ENCODE results near the gene XG.
"Not testable (repeated sequence)": the region's sequence is repeated elsewhere in the genome, so short reads cannot be mapped to it uniquely, and the experiment has no call there.

XG gene

GRCh38 chrX:2774776-2775175 lies 22.9 kb downstream of the XG start:
- no peak overlapping the region for H3K27ac ChIP-seq (replicated peaks)

GRCh38 chrX:2780472-2781225 lies 28.8 kb downstream of the XG start:
- H3K27me3 ChIP-seq (ENCODE audit: insufficient read depth, poor library complexity, severe bottlenecking); H3K27ac ChIP-seq (replicated peaks); DNase-seq (ENCODE audit: low read depth in 1 of 2, low spot score in 1 of 2); H3K4me3 ChIP-seq (replicated peaks; ENCODE audit: insufficient read depth, low read length): not testable (repeated sequence)

More at GRCh38 chrX:2774776-2775175, 22.9 kb downstream of the XG start:
- no peaks in the 10 kb centered on the region for H3K27me3 ChIP-seq (ENCODE audit: insufficient read depth, poor library complexity, severe bottlenecking)
- H3K4me3 ChIP-seq (replicated peaks; ENCODE audit: insufficient read depth, low read length), result no peak overlapping the region
- TF ChIP-seq POLR2AphosphoS5 (IDR thresholded peaks at IDR 0.05; ENCODE audit: low read depth) (no peak), GABPA (IDR thresholded peaks at IDR 0.05; ENCODE audit: low read depth) (no peak), SPI1 (IDR thresholded peaks at IDR 0.05; ENCODE audit: borderline replicate concordance, low read depth) (no peak), CTCF (IDR thresholded peaks at IDR 0.05; ENCODE audit: insufficient read depth, low read length) (no peak)
- no peak for DNase-seq (ENCODE audit: low read depth in 1 of 2, low spot score in 1 of 2)

- no peaks in the 10 kb centered on the region for H3K27me3 ChIP-seq (ENCODE audit: insufficient read depth, poor library complexity, severe bottlenecking)
- no peak overlapping the region for H3K27ac ChIP-seq (replicated peaks)
- TF ChIP-seq REST (IDR thresholded peaks at IDR 0.05; ENCODE audit: insufficient replicate concordance, low read depth) (no peak), CTCF (IDR thresholded peaks at IDR 0.05; ENCODE audit: insufficient read depth, low read length) (no peak), POLR2AphosphoS5 (IDR thresholded peaks at IDR 0.05; ENCODE audit: low read depth) (no peak), SPI1 (IDR thresholded peaks at IDR 0.05; ENCODE audit: borderline replicate concordance, low read depth) (no peak), GABPA (IDR thresholded peaks at IDR 0.05; ENCODE audit: low read depth) (no peak)
- DNase-seq (ENCODE audit: low read depth in 1 of 2, low spot score in 1 of 2), result no peak
- no peak overlapping the region for H3K4me3 ChIP-seq (replicated peaks; ENCODE audit: insufficient read depth, low read length)
These were observed 29.4 kb downstream of the XG start for GRCh38 chrX:2781226-2781571.

GRCh38 chrX:2781698-2782097 lies 29.9 kb downstream of the XG start:
- no peak overlapping the region for H3K27ac ChIP-seq (replicated peaks)

More at GRCh38 chrX:2781698-2782097, 29.9 kb downstream of the XG start:
- no peak for TF ChIP-seq POLR2AphosphoS5 (IDR thresholded peaks at IDR 0.05; ENCODE audit: low read depth)
- no peak for TF ChIP-seq GABPA (IDR thresholded peaks at IDR 0.05; ENCODE audit: low read depth)
- no peak for TF ChIP-seq CTCF (IDR thresholded peaks at IDR 0.05; ENCODE audit: insufficient read depth, low read length)
- no peak for TF ChIP-seq SPI1 (IDR thresholded peaks at IDR 0.05; ENCODE audit: borderline replicate concordance, low read depth)
- TF ChIP-seq REST (IDR thresholded peaks at IDR 0.05; ENCODE audit: insufficient replicate concordance, low read depth), result no peak
- H3K27me3 ChIP-seq (ENCODE audit: insufficient read depth, poor library complexity, severe bottlenecking), result no peaks in the 10 kb centered on the region
- no peak for DNase-seq (ENCODE audit: low read depth in 1 of 2, low spot score in 1 of 2)
- H3K4me3 ChIP-seq (replicated peaks; ENCODE audit: insufficient read depth, low read length), result no peak overlapping the region

Measured in HL-60 (cell line).